Aorta (tissue), 5 donors: Measurements from ENCODE around the gene CD34. TPM values are rescaled to one million over a fixed set of nuclear protein-coding genes. Genes with fewer than 3 reads are reported as not detected.

Source experiments
- ATAC-seq: fragments of 200-7000 bp; cut with Tn5 transposase; one replicate; pipeline ENCODE4 v1.9.1; 2022; ENCODE audit warnings: moderate library complexity; ENCODE audit not compliant: low FRiP score
- DNase-seq, 2 donors: peaks; one replicate each; pipeline ENCODE4 v3.0.0-alpha.2; 2020
- H3K27ac ChIP-seq, 2 donors: one replicate each; pipeline ENCODE4 v1.5.1; 2013; ENCODE audit warnings: low read length in 2 of 2, mild to moderate bottlenecking in 2 of 2, moderate library complexity in 2 of 2, control low read depth in 1 of 2, inconsistent platforms in 1 of 2, low read depth in 1 of 2
- H3K27me3 ChIP-seq, 2 donors: one replicate each; pipeline ENCODE4 v1.6.1; 2013; ENCODE audit warnings: control low read depth in 1 of 2, low read length in 1 of 2, mild to moderate bottlenecking in 1 of 2, moderate library complexity in 1 of 2; ENCODE audit not compliant: insufficient read depth in 2 of 2, control insufficient read depth in 1 of 2
- H3K36me3 ChIP-seq, 2 donors: one replicate each; pipeline ENCODE4 v1.6.1; 2013; ENCODE audit warnings: control low read depth in 1 of 2, low read length in 1 of 2, mild to moderate bottlenecking in 1 of 2; ENCODE audit not compliant: insufficient read depth in 2 of 2, control insufficient read depth in 1 of 2
- H3K4me1 ChIP-seq, 2 donors: one replicate each; pipeline ENCODE4 v1.6.1; 2013; ENCODE audit warnings: low read length in 2 of 2, control low read depth in 1 of 2, mild to moderate bottlenecking in 1 of 2, moderate library complexity in 1 of 2; ENCODE audit not compliant: insufficient read depth in 2 of 2, control insufficient read depth in 1 of 2
- H3K4me3 ChIP-seq, 2 donors: one replicate each; pipeline ENCODE4 v1.5.1; 2013; ENCODE audit warnings: low read length in 2 of 2, control low read depth in 1 of 2, mild to moderate bottlenecking in 1 of 2
- H3K9me3 ChIP-seq: one replicate; pipeline ENCODE4 v1.6.1; 2013; ENCODE audit warnings: mild to moderate bottlenecking, low read length; ENCODE audit not compliant: control insufficient read depth
- WGBS, 2 donors: extraction: QIAGEN DNeasy Blood & Tissue Kit; methylation state at CpG; one replicate each; pipeline ENCODE4 v1.1.7; 2013; 5-methylcytosine and 5-hydroxymethylcytosine counted together
- intact Hi-C, 2 donors: fragments of 100-400 bp; cut with DNase I; formaldehyde crosslinking; loops; one replicate each; pipeline versions ENCODE4 v1.14.2 to v1.15.0; 2022
- long read RNA-seq, 2 donors: library from polyadenylated mRNA; unstranded; transcript quantifications; one replicate each; pipeline ENCODE4 v2.0.0, GENCODE V29; 2020 to 2021
- polyA plus RNA-seq, 2 donors: library from polyadenylated mRNA; stranded (reverse); fragments of 200-250 nt; gene quantifications; one replicate each; pipeline ENCODE4 v1.2.3, GENCODE V29; 2013
- total RNA-seq, 2 donors: library from RNA; stranded (reverse); fragmentation: NEBNext Ultra II Directional; extraction: Animal tissue kit (Norgen Biotek cat#: 25700); gene quantifications; one replicate each; pipeline ENCODE4 v1.2.1, GENCODE V29; 2021
- donor health status: healthy with polysubstance abuse.
- donor health status: Bipolar disorder and iron deficiency.
- donor health status: DM: no; HTN: no; CAD: no.
- donor health status: DM: no; HTN: no; CAD: no.
- donor health status: DM: yes; HTN: yes; CAD: no.

Gene CD34
- total RNA-seq: 100 to 1,000 TPM in 1 of 2 donors, 10 to 100 TPM in 1; 61.4 to 195 TPM
- 10 to 100 TPM; 10.5 to 16.5 TPM for polyA plus RNA-seq
- long read RNA-seq, donor 1, full-length matches to known transcripts: 98 of 134 reads
- long read RNA-seq, donor 1, partial matches to known transcripts: 3 of 134 reads
- long read RNA-seq, donor 1, other reads (novel, unspliced or antisense): 33 of 134 reads
- long read RNA-seq, donor 2, full-length matches to known transcripts: 55 of 105 reads
- long read RNA-seq, donor 2, partial matches to known transcripts: 9 of 105 reads
- long read RNA-seq, donor 2, other reads (novel, unspliced or antisense): 41 of 105 reads

- H3K27ac ChIP-seq: peak within 1 kb of the TSS in 1 of 2 donors; percentile 55
- intact Hi-C loops: no loop called here
- ATAC-seq: peak; percentile 82
- no peaks in the 10 kb centered on the region for H3K27me3 ChIP-seq
- peak; percentile 76 to 88 for DNase-seq
- H3K4me3 ChIP-seq: peak within 1 kb of the TSS; percentile 50 to 62
- WGBS, 2 donors: 1% methylated on average over 44 to 56 of the region's 56 CpGs
- H3K9me3 ChIP-seq: no peaks in the 10 kb centered on the region
- no peaks in the 10 kb centered on the region for H3K4me1 ChIP-seq
- no peaks in the 10 kb centered on the region for H3K36me3 ChIP-seq
Observed at GRCh38 chr1:207910591-207911354, at the start of gene CD34. CD34 (minus strand) TSS chr1:207911125; CDS start chr1:207911080, 45 bp downstream.

GRCh38 chr1:207960346-207960745 is 49.4 kb upstream of the CD34 start:
- H3K36me3 ChIP-seq: no peaks in the 10 kb centered on the region
- H3K9me3 ChIP-seq: no peaks in the 10 kb centered on the region
- ATAC-seq (no peak), DNase-seq (no peak)
- H3K4me1 ChIP-seq: no peaks in the 10 kb centered on the region
- H3K27me3 ChIP-seq: no peaks in the 10 kb centered on the region
- intact Hi-C loops: loop anchor here in 1 of 2 donors (10.0 kb wide), 1 partner anchor 136 kb away; no protein-coding TSS in a partner anchor
- no peak overlapping the region for H3K4me3 ChIP-seq
- peak overlapping the region; percentile 58 to 72 for H3K27ac ChIP-seq
- 94 to 97% methylated on average over 4 of the region's 4 CpGs for whole genome bisulfite sequencing, 2 donors

GRCh38 chr1:207959910-207960309 is 49.0 kb upstream of the CD34 start:
- no peak for ATAC-seq
- H3K4me3 ChIP-seq: no peak overlapping the region
- H3K27me3 ChIP-seq: no peaks in the 10 kb centered on the region
- DNase-seq: no peak
- H3K36me3 ChIP-seq: no peaks in the 10 kb centered on the region
- no peaks in the 10 kb centered on the region for H3K4me1 ChIP-seq
- peak overlapping the region; percentile 50 to 58 for H3K27ac ChIP-seq
- no peaks in the 10 kb centered on the region for H3K9me3 ChIP-seq
- intact Hi-C loops: loop anchor here in 1 of 2 donors (10.0 kb wide), 1 partner anchor 135 kb away; no protein-coding TSS in a partner anchor
- WGBS, 2 donors: 47 to 48% methylated on average over 5 of the region's 5 CpGs

GRCh38 chr1:207959141-207959825 is 48.4 kb upstream of the CD34 start:
- WGBS, 2 donors: 4 to 6% methylated on average over 71 to 76 of the region's 76 CpGs

GRCh38 chr1:207958376-207959139 is 47.6 kb upstream of the CD34 start:
- H3K27me3 ChIP-seq: no peaks in the 10 kb centered on the region
- DNase-seq: no peak
- intact Hi-C loops: no loop called here
- no peak for ATAC-seq
- no peaks in the 10 kb centered on the region for H3K36me3 ChIP-seq
- no peaks in the 10 kb centered on the region for H3K4me1 ChIP-seq
- WGBS, 2 donors: 25 to 27% methylated on average over 24 of the region's 24 CpGs
- peaks cover 1% of the 10 kb centered on the region for H3K9me3 ChIP-seq
- peak overlapping the region; percentile 77 to 95 for H3K27ac ChIP-seq
- H3K4me3 ChIP-seq: peak overlapping the region; percentile 17 to 42

More at GRCh38 chr1:207959141-207959825, 48.4 kb upstream of the CD34 start:
- Histone ChIP-seq H3K9me3 (no peaks in the 10 kb centered on the region), H3K27me3 (no peaks in the 10 kb centered on the region), H3K36me3 (no peaks in the 10 kb centered on the region), H3K4me1 (no peaks in the 10 kb centered on the region), H3K4me3 (peak overlapping the region; percentile 17 to 42), H3K27ac (peak overlapping the region; percentile 77 to 95)
- DNase-seq: peak; percentile 92 to 96
- intact Hi-C loops: no loop called here
- peak; percentile 82 for ATAC-seq

GRCh38 chr1:207956986-207957385 is 46.1 kb upstream of the CD34 start:
- WGBS, 2 donors: 80 to 94% methylated on average over 4 of the region's 4 CpGs
- Histone ChIP-seq H3K4me3 (no peak overlapping the region), H3K27ac (no peak overlapping the region), H3K9me3 (peaks cover 1% of the 10 kb centered on the region), H3K27me3 (no peaks in the 10 kb centered on the region), H3K36me3 (no peaks in the 10 kb centered on the region), H3K4me1 (no peaks in the 10 kb centered on the region)
- ATAC-seq (no peak), DNase-seq (no peak)
- intact Hi-C loops: no loop called here

GRCh38 chr1:207954104-207954503 is 43.2 kb upstream of the CD34 start:
- ATAC-seq (no peak), DNase-seq (no peak)
- H3K27ac ChIP-seq: no peak overlapping the region
- 99 to 100% methylated on average over 1 of the region's 1 CpG for WGBS, 2 donors
- H3K9me3 ChIP-seq: peaks cover 1% of the 10 kb centered on the region
- no peaks in the 10 kb centered on the region for H3K4me1 ChIP-seq
- no peaks in the 10 kb centered on the region for H3K36me3 ChIP-seq
- H3K27me3 ChIP-seq: no peaks in the 10 kb centered on the region
- intact Hi-C loops: no loop called here
- H3K4me3 ChIP-seq: no peak overlapping the region
